GM12878 (cell line): ENCODE measurements around the gene ARHGEF17. TPM values are rescaled to one million over a fixed set of nuclear protein-coding genes. Genes with fewer than 3 reads are reported as not detected.

Experiments
- ATAC-seq: fragments of 200-7000 bp; cut with Tn5 transposase; 3 replicates; pipeline ENCODE4 v1.9.1; 2020; ENCODE audit warnings: mild to moderate bottlenecking, moderate library complexity
- BruUV-seq: library from RNA; stranded (reverse); fragments of 400-500 nt; replicated peaks from 2 replicates; lab custom pipeline; 2021; lab: Mats Ljungman, UMichigan
- CTCF ChIA-PET: fragments of 300-600 bp; sonication (Branson Sonifier 250); formaldehyde crosslinking; extraction: SDS; loops from one replicate; lab custom pipeline; 2021; ENCODE audit warnings: inconsistent platforms; lab: Yijun Ruan, JAX
- POLR2A ChIA-PET: fragments of 350-600 bp; formaldehyde crosslinking; extraction: SDS; loops from one replicate; lab custom pipeline; 2021; ENCODE audit warnings: inconsistent platforms; lab: Charles Lee
- RAD21 ChIA-PET: fragments of 300-600 bp; sonication (Branson Sonifier 250); formaldehyde crosslinking; loops from one replicate; lab custom pipeline; 2023; ENCODE audit warnings: antibody characterized with exemption; ENCODE audit not compliant: unreplicated experiment; lab: Charles Lee
- SMC1A ChIA-PET: fragments of 300-600 bp; sonication (Branson Sonifier 250); formaldehyde crosslinking; loops from one replicate; lab custom pipeline; 2023; ENCODE audit not compliant: unreplicated experiment, uncharacterized antibody; lab: Charles Lee
- DNase-seq: peaks from one replicate; pipeline ENCODE4 v3.0.0-alpha.2; 2011; ENCODE audit warnings: low read depth, low spot score
- FAIRE-seq: peaks from 3 replicates; lab custom pipeline; 2011; peaks lifted over from hg19 to GRCh38; lab: Jason Lieb, UNC
- H2AFZ ChIP-seq: 2 replicates; pipeline ENCODE4 v1.6.0; 2011; ENCODE audit warnings: low read depth, low read length, control low read depth; ENCODE audit not compliant: control insufficient read depth
- H3K27ac ChIP-seq: 2 replicates; pipeline ENCODE4 v1.5.1; 2011; ENCODE audit warnings: control low read depth; ENCODE audit not compliant: control insufficient read depth, insufficient read depth
- H3K27me3 ChIP-seq, 2 experiments: replicated peaks in 1 of 2; 2 replicates each; pipeline versions ENCODE4 v1.6.0 to v1.6.1; 2011; ENCODE audit warnings: low read length in 1 of 2; ENCODE audit not compliant: control insufficient read depth in 2 of 2, insufficient read depth in 2 of 2
- H3K36me3 ChIP-seq, 2 experiments: 2 replicates each; pipeline ENCODE4 v1.5.1; 2011; ENCODE audit warnings: low read length in 1 of 2; ENCODE audit not compliant: control insufficient read depth in 2 of 2, insufficient read depth in 2 of 2
- H3K4me1 ChIP-seq: 2 replicates; pipeline ENCODE4 v1.6.1; 2011; ENCODE audit warnings: mild to moderate bottlenecking, low read length, moderate library complexity, mixed read lengths; ENCODE audit not compliant: control insufficient read depth, insufficient read depth
- H3K4me2 ChIP-seq: 2 replicates; pipeline ENCODE4 v1.6.0; 2011; ENCODE audit warnings: control low read depth; ENCODE audit not compliant: control insufficient read depth, insufficient read depth
- H3K4me3 ChIP-seq: fragments of 200-600 bp; sonication (generic); 2 replicates; pipeline ENCODE4 v1.5.1; 2016
- H3K79me2 ChIP-seq: 2 replicates; pipeline ENCODE4 v1.6.0; 2011; ENCODE audit warnings: low read length; ENCODE audit not compliant: control insufficient read depth, insufficient read depth
- H3K9ac ChIP-seq: 2 replicates; pipeline ENCODE4 v1.8.0; 2011; ENCODE audit warnings: low read length, control low read depth, mixed read lengths; ENCODE audit not compliant: control insufficient read depth, insufficient read depth
- H3K9me3 ChIP-seq: replicated peaks from 3 replicates; pipeline ENCODE4 v1.5.1; 2011; ENCODE audit warnings: mild to moderate bottlenecking, low read length; ENCODE audit not compliant: control insufficient read depth, insufficient read depth
- H4K20me1 ChIP-seq: 2 replicates; pipeline ENCODE4 v1.6.0; 2011; ENCODE audit not compliant: control insufficient read depth, insufficient read depth
- CREB1 ChIP-seq: IDR thresholded peaks from 2 replicates; pipeline ENCODE4 v1.6.1; 2012; ENCODE audit warnings: low read depth, mild to moderate bottlenecking, inconsistent platforms
- EED ChIP-seq: sonication (generic); IDR thresholded peaks from 2 replicates; pipeline ENCODE4 v1.6.1; 2016; ENCODE audit warnings: antibody characterized with exemption, low read depth
- SMC3 ChIP-seq: IDR thresholded peaks from 2 replicates; pipeline ENCODE4 v1.6.1; 2011; ENCODE audit warnings: low read length, improper control_type of control experiment, borderline replicate concordance
- whole genome bisulfite sequencing: methylation state at CpG from one replicate; pipeline ENCODE4 v1.1.6; 2016; ENCODE audit warnings: low lambda C conversion rate; ENCODE audit not compliant: insufficient replicate concordance, insufficient coverage; ENCODE audit errors: missing lambda C conversion rate; 5-methylcytosine and 5-hydroxymethylcytosine counted together
- in situ Hi-C: fragments of 300-500 bp; cut with MboI; formaldehyde crosslinking; loops from 9 replicates; pipeline ENCODE4 v1.14.3; 2018; ENCODE audit warnings: mixed read lengths
- intact Hi-C: fragments of 100-400 bp; cut with micrococcal nuclease; formaldehyde crosslinking; loops from one replicate; pipeline ENCODE4 v1.14.2; 2022; ENCODE audit not compliant: unreplicated experiment
- polyA plus RNA-seq, 11 experiments: library from polyadenylated mRNA; depleted of rRNA in 4 of 11; unstranded in 6 of 11; stranded (reverse) in 5 of 11; fragments of >200 nt; fragmentation: Nextera tagmentation in 4 of 11; fragmentation: Illumina TruSeq in 1 of 11; extraction: Ambion mirVana in 4 of 11; extraction: Trizol in 1 of 11; gene quantifications; 1 replicate in 1 of 11; 2 replicates in 10 of 11; pipeline versions ENCODE4 v1.2.1 to v1.2.3, GENCODE V29; 2011 to 2016; ENCODE audit warnings: inconsistent platforms in 2 of 11, missing spikeins in 2 of 11, low read depth in 1 of 11
- total RNA-seq, 4 experiments: library from RNA; depleted of rRNA in 3 of 4; stranded (reverse); fragments of >200 nt in 3 of 4; fragmentation: Illumina TruSeq in 1 of 4; extraction: Trizol in 1 of 4; gene quantifications; 2 replicates each; pipeline versions ENCODE4 v1.2.1 to v1.2.3, GENCODE V29; 2013 to 2021
- TF ChIP-seq, protein P1 (sequence below): fragments of 450-650 bp; IDR thresholded peaks from 2 replicates; pipeline ENCODE4 v1.6.1; 2017; ENCODE audit warnings: borderline replicate concordance
- TF ChIP-seq, protein P2 (sequence below): IDR thresholded peaks from 2 replicates; pipeline ENCODE4 v1.6.1; 2011; ENCODE audit warnings: low read depth, mild to moderate bottlenecking, low read length, moderate library complexity, borderline replicate concordance; ENCODE audit errors: extremely low read depth
- TF ChIP-seq, protein P3 (sequence below): fragments of 450-650 bp; formaldehyde crosslinking; IDR thresholded peaks from 2 replicates; pipeline ENCODE4 v1.4.0; 2022; ENCODE audit warnings: mild to moderate bottlenecking, moderate library complexity
- TF ChIP-seq, protein P4 (sequence below): IDR thresholded peaks from 2 replicates; pipeline ENCODE4 v1.6.1; 2012; ENCODE audit warnings: improper control_type of control experiment, low read depth, low read length; ENCODE audit not compliant: insufficient replicate concordance

ARHGEF17 gene
- total and polyA plus RNA-seq, 10 of the 15 experiments (the other 5 are each of a cell fraction or from before 2014, with no cell fraction given), result 0.15 to 11.0 (median 1.7) TPM

DNA sequence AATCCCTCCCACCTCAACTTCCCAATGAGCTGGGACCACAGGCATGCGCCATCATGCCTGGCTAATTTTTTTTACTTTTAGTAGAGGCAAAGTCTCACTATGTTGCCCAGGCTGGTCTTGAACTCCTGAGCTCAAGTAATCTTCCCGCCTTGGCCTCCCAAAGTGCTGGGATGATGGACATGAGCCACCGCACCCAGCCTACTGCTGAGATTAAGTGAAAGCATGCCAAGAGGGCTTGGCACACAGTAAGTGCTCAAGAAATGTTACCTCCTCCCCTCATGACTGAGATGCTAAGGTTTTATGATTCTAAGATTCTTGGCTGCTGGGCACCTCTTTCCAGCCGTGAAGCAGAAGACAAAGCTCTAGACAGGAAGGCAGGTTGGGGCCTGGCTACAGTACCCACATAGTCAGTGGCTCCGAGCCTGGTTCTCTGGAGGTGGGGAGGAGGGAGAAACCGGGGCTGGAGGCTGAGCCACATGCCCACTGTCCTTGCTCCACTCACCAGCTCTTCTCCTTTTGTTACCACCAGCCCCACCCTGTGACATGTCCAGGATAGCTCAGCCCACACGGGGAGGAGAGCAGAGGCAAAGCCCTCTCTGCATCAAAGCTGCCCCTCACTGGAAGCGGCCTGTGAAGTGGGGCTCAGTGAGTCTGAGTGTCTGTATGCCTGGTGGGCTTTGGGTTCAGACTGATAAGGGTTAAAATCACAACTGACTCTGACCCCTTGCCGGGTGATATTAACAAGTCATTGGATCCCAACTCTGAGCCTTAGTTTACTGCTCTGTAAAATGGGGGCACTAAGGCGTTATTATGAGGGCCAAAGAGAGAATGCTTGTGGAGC, 12.9 kb downstream of the ARHGEF17 start:
- no peaks in the 10 kb centered on the region for H3K9me3 ChIP-seq
- WGBS, result 85% methylated on average over 10 of the region's 10 CpGs
- H3K27ac ChIP-seq, result peak overlapping the region; percentile 99
- H3K4me2 ChIP-seq, result peak overlapping the region; percentile 51; the same call in 1 of the 2 replicates
- no TSS peak for BruUV-seq
- CTCF ChIA-PET, result interaction anchor here (0.7 to 3.3 kb wide), 4 partner anchors 9 to 33 kb away, joined by 3 to 24 read pairs (median 4); partner anchors contain the start of gene ARHGEF17
- peaks cover 13% of the 10 kb centered on the region for H3K79me2 ChIP-seq
- no peak for FAIRE-seq
- ATAC-seq, result no peak
- no peaks in the 10 kb centered on the region for H3K27me3 ChIP-seq
- POLR2A ChIA-PET, result interaction anchor here (0.7 to 7.8 kb wide), 3 partner anchors 10 to 129 kb away, joined by 3 to 40 read pairs (median 5); partner anchors contain the start of gene ARHGEF17
- no peaks in the 10 kb centered on the region for H4K20me1 ChIP-seq
- RAD21 ChIA-PET, result interaction anchor here (0.5 to 10.5 kb wide), 4 partner anchors 8 to 262 kb away, joined by 3 to 115 read pairs (median 6); partner anchors contain the start of gene ARHGEF17
- peaks cover 54% of the 10 kb centered on the region for H3K4me1 ChIP-seq
- intact Hi-C loops, result no loop called here
- DNase-seq, result no peak
- H3K36me3 ChIP-seq, result peaks cover 0 to 1% of the 10 kb centered on the region in 2 experiments; a peak in 2 of 4 replicates
- peak overlapping the region; percentile 10 for H3K9ac ChIP-seq
- in situ Hi-C loops, result no loop called here
- SMC1A ChIA-PET, result interaction anchor here (7.6 to 11.8 kb wide), 2 partner anchors 7 to 14 kb away, joined by 56 to 106 read pairs; partner anchors contain the start of gene ARHGEF17
- no peak overlapping the region for H3K4me3 ChIP-seq
- TF ChIP-seq, protein P1, sequence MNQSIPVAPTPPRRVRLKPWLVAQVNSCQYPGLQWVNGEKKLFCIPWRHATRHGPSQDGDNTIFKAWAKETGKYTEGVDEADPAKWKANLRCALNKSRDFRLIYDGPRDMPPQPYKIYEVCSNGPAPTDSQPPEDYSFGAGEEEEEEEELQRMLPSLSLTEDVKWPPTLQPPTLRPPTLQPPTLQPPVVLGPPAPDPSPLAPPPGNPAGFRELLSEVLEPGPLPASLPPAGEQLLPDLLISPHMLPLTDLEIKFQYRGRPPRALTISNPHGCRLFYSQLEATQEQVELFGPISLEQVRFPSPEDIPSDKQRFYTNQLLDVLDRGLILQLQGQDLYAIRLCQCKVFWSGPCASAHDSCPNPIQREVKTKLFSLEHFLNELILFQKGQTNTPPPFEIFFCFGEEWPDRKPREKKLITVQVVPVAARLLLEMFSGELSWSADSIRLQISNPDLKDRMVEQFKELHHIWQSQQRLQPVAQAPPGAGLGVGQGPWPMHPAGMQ, result no peak
- no peak for TF ChIP-seq CREB1
- TF ChIP-seq, protein P2, sequence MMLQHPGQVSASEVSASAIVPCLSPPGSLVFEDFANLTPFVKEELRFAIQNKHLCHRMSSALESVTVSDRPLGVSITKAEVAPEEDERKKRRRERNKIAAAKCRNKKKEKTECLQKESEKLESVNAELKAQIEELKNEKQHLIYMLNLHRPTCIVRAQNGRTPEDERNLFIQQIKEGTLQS, result no peak
- no peak for TF ChIP-seq EED
- TF ChIP-seq, protein P3, sequence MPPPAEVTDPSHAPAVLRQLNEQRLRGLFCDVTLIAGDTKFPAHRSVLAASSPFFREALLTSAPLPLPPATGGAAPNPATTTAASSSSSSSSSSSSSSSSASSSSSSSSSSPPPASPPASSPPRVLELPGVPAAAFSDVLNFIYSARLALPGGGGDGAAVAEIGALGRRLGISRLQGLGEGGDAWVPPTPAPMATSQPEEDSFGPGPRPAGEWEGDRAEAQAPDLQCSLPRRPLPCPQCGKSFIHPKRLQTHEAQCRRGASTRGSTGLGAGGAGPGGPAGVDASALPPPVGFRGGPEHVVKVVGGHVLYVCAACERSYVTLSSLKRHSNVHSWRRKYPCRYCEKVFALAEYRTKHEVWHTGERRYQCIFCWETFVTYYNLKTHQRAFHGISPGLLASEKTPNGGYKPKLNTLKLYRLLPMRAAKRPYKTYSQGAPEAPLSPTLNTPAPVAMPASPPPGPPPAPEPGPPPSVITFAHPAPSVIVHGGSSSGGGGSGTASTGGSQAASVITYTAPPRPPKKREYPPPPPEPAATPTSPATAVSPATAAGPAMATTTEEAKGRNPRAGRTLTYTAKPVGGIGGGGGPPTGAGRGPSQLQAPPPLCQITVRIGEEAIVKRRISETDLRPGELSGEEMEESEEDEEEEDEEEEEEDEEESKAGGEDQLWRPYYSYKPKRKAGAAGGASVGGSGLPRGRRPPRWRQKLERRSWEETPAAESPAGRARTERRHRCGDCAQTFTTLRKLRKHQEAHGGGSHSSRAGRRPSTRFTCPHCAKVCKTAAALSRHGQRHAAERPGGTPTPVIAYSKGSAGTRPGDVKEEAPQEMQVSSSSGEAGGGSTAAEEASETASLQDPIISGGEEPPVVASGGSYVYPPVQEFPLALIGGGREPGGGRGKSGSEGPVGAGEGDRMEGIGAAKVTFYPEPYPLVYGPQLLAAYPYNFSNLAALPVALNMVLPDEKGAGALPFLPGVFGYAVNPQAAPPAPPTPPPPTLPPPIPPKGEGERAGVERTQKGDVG (CRISPR knock-in tag), result no peak
- TF ChIP-seq SMC3, result no peak
- TF ChIP-seq, protein P4, sequence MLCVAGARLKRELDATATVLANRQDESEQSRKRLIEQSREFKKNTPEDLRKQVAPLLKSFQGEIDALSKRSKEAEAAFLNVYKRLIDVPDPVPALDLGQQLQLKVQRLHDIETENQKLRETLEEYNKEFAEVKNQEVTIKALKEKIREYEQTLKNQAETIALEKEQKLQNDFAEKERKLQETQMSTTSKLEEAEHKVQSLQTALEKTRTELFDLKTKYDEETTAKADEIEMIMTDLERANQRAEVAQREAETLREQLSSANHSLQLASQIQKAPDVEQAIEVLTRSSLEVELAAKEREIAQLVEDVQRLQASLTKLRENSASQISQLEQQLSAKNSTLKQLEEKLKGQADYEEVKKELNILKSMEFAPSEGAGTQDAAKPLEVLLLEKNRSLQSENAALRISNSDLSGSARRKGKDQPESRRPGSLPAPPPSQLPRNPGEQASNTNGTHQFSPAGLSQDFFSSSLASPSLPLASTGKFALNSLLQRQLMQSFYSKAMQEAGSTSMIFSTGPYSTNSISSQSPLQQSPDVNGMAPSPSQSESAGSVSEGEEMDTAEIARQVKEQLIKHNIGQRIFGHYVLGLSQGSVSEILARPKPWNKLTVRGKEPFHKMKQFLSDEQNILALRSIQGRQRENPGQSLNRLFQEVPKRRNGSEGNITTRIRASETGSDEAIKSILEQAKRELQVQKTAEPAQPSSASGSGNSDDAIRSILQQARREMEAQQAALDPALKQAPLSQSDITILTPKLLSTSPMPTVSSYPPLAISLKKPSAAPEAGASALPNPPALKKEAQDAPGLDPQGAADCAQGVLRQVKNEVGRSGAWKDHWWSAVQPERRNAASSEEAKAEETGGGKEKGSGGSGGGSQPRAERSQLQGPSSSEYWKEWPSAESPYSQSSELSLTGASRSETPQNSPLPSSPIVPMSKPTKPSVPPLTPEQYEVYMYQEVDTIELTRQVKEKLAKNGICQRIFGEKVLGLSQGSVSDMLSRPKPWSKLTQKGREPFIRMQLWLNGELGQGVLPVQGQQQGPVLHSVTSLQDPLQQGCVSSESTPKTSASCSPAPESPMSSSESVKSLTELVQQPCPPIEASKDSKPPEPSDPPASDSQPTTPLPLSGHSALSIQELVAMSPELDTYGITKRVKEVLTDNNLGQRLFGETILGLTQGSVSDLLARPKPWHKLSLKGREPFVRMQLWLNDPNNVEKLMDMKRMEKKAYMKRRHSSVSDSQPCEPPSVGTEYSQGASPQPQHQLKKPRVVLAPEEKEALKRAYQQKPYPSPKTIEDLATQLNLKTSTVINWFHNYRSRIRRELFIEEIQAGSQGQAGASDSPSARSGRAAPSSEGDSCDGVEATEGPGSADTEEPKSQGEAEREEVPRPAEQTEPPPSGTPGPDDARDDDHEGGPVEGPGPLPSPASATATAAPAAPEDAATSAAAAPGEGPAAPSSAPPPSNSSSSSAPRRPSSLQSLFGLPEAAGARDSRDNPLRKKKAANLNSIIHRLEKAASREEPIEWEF, result no peak
- peak overlapping the region; percentile 3; the same call in 1 of the 2 replicates for H2AFZ ChIP-seq
